ENCODE results near the gene RAB20. TPM values are rescaled to one million over a fixed set of nuclear protein-coding genes. Genes with fewer than 3 reads are reported as not detected.

RAB20 gene
- total RNA-seq, 1 experiment from 2014 or later, result 10.6 TPM

DNA sequence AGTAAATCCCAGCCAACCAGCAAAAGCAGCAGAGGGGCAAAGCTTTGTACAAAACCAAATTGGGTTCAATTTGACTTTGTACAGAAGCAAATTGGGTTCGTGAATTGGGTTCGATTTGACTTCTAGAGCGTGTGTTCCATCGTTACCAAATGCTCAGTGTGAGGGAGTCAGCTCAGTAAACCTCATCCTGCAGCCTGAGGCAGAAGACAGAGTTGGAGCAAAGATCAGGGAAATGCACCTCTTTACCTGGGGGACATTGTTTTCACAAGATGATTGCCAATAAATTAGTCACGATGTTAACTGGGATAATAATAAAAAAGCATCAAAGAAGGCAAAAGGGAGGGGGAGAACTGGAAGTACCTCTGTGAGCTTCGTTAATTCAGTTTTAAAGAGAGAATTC, 1.5 kb downstream of the RAB20 start:
- H3K27ac ChIP-seq (ENCODE audit: low read depth, low read length), result no peak overlapping the region
- TSS peak; percentile 49 for BruUV-seq (replicated peaks)
- H3K4me2 ChIP-seq (ENCODE audit: low read length), result peak overlapping the region; percentile 84
- DNase-seq (ENCODE audit: low read depth, low spot score), result no peak
- H3K9ac ChIP-seq (ENCODE audit: low read length), result no peak overlapping the region
- no peaks in the 10 kb centered on the region for H4K20me1 ChIP-seq (ENCODE audit: insufficient read depth)
- TF ChIP-seq EZH2phosphoT487 (IDR thresholded peaks at IDR 0.05; ENCODE audit: borderline replicate concordance) (no peak), SIN3A (IDR thresholded peaks at IDR 0.05; ENCODE audit: low read depth) (no peak), ZNF274 (IDR thresholded peaks at IDR 0.05; ENCODE audit: low read depth, low read length) (no peak), TCF7L2 (IDR thresholded peaks at IDR 0.05; ENCODE audit: borderline replicate concordance, extremely low read depth, insufficient read depth, insufficient read length) (no peak), FOSL1 (IDR thresholded peaks at IDR 0.05; ENCODE audit: low read depth) (no peak), POLR2A (IDR thresholded peaks at IDR 0.05; ENCODE audit: borderline replicate concordance, extremely low read depth, insufficient read depth, insufficient read length) (no peak), EGR1 (IDR thresholded peaks at IDR 0.05; ENCODE audit: low read depth) (no peak), ELF1 (IDR thresholded peaks at IDR 0.05; ENCODE audit: borderline replicate concordance, low read depth) (no peak)
- TF ChIP-seq, protein P1, sequence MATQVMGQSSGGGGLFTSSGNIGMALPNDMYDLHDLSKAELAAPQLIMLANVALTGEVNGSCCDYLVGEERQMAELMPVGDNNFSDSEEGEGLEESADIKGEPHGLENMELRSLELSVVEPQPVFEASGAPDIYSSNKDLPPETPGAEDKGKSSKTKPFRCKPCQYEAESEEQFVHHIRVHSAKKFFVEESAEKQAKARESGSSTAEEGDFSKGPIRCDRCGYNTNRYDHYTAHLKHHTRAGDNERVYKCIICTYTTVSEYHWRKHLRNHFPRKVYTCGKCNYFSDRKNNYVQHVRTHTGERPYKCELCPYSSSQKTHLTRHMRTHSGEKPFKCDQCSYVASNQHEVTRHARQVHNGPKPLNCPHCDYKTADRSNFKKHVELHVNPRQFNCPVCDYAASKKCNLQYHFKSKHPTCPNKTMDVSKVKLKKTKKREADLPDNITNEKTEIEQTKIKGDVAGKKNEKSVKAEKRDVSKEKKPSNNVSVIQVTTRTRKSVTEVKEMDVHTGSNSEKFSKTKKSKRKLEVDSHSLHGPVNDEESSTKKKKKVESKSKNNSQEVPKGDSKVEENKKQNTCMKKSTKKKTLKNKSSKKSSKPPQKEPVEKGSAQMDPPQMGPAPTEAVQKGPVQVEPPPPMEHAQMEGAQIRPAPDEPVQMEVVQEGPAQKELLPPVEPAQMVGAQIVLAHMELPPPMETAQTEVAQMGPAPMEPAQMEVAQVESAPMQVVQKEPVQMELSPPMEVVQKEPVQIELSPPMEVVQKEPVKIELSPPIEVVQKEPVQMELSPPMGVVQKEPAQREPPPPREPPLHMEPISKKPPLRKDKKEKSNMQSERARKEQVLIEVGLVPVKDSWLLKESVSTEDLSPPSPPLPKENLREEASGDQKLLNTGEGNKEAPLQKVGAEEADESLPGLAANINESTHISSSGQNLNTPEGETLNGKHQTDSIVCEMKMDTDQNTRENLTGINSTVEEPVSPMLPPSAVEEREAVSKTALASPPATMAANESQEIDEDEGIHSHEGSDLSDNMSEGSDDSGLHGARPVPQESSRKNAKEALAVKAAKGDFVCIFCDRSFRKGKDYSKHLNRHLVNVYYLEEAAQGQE (IDR thresholded peaks at IDR 0.05; ENCODE audit: low read depth), result no peak
- CTCF ChIA-PET, result no interaction called here
- H3K36me3 ChIP-seq (ENCODE audit: control insufficient read depth in 1 of 2, insufficient read depth in 2 of 2, low read length in 2 of 2), result no peaks in the 10 kb centered on the region; a peak in 2 of 4 replicates
- H2AFZ ChIP-seq (ENCODE audit: low read depth, low read length, poor library complexity, severe bottlenecking), result no peak overlapping the region
- no peak for ATAC-seq
- POLR2A ChIA-PET, result no interaction called here
- no peaks in the 10 kb centered on the region for H3K9me3 ChIP-seq (ENCODE audit: control insufficient read depth in 1 of 2, insufficient read depth in 1 of 2, low read depth in 1 of 2, low read length in 2 of 2)
- intact Hi-C loops (cut with micrococcal nuclease), result loop anchor here (10.0 kb wide), 2 partner anchors 105 to 335 kb away; no protein-coding TSS in a partner anchor
- H3K79me2 ChIP-seq (ENCODE audit: insufficient read depth, low read length), result peaks cover 3% of the 10 kb centered on the region; the same call in 1 of the 2 replicates
- peaks cover 18 to 22% of the 10 kb centered on the region in 2 experiments for H3K4me1 ChIP-seq (ENCODE audit: control insufficient read depth in 1 of 2, insufficient read depth in 2 of 2, low read length in 2 of 2)
- RAD21 ChIA-PET (ENCODE audit: low non-redundant PET in 1 of 2, low total read pairs in 2 of 2, uncharacterized antibody in 2 of 2, unreplicated experiment in 2 of 2), result no interaction called here
- no peaks in the 10 kb centered on the region for H3K27me3 ChIP-seq (ENCODE audit: insufficient read depth, low read length)
- H3K4me3 ChIP-seq (replicated peaks in 1 of 2; ENCODE audit: low read depth in 1 of 2, low read length in 2 of 2), result peak overlapping the region in 1 of 2 experiments; percentile 67; a peak in 1 of 4 replicates
- no peaks in the 10 kb centered on the region for H3K9me2 ChIP-seq (ENCODE audit: insufficient read depth)

Measured in HCT116 (cell line).